Chondrocyte (in vitro differentiated cells): ENCODE data around the gene CFAP57. TPM values are rescaled to one million over a fixed set of nuclear protein-coding genes. Genes with fewer than 3 reads are reported as not detected.

Source experiments
- DNase-seq: peaks from one replicate; pipeline ENCODE4 v3.0.0; 2021; ENCODE audit warnings: mixed read lengths, low spot score
- H3K27ac Mint-ChIP-seq: one replicate; pipeline ENCODE4 v1.8.0; 2021; ENCODE audit warnings: mild to moderate bottlenecking, moderate library complexity, mixed read lengths; ENCODE audit not compliant: unreplicated experiment
- H3K27me3 Mint-ChIP-seq: 2 replicates; pipeline ENCODE4 v1.8.0; 2021; ENCODE audit warnings: low read depth, mixed read lengths
- H3K36me3 Mint-ChIP-seq: 2 replicates; pipeline ENCODE4 v1.8.0; 2021; ENCODE audit warnings: low read depth, mixed read lengths
- H3K4me1 Mint-ChIP-seq: 2 replicates; pipeline ENCODE4 v1.8.0; 2021; ENCODE audit warnings: low read depth, mild to moderate bottlenecking, mixed read lengths
- H3K4me3 Mint-ChIP-seq: one replicate; pipeline ENCODE4 v1.8.0; 2021; ENCODE audit warnings: mild to moderate bottlenecking, moderate library complexity, mixed read lengths; ENCODE audit not compliant: unreplicated experiment
- H3K9me3 Mint-ChIP-seq: 2 replicates; pipeline ENCODE4 v1.8.0; 2021; ENCODE audit warnings: low read depth, mixed read lengths
- total RNA-seq: library from RNA; stranded (reverse); gene quantifications from 3 replicates; pipeline ENCODE4 v1.2.1, GENCODE V29; 2021
- TF ChIP-seq, protein P1 (sequence below): fragments of 200-600 bp; sonication (generic); IDR thresholded peaks from 2 replicates; pipeline ENCODE4 v1.5.0; 2021; ENCODE audit warnings: antibody characterized with exemption, mild to moderate bottlenecking, moderate library complexity

CFAP57 gene
- total RNA-seq, 1 donor from 2014 or later: 0.15 TPM

DNA sequence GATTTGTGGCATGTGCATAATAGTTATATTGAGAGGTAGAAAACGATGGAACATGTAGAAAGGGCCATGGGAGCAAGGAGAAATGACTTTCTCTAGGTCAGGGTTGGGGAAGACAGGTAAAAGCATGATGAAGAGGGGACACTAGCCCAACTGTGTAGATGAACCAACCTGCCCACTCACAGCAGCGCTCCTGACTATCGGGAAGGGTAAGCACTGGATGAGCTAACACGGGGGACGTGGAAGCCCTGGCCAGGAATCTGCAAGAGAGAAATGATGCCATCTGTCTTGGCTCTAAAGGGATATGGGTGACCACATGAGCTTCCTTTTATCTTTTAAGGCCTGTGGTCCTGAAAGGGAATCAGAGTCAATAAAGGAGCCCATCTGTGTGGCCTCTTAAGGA, 61.5 kb downstream of the CFAP57 start:
- no peak overlapping the region for H3K27ac Mint-ChIP-seq
- TF ChIP-seq, protein P1, sequence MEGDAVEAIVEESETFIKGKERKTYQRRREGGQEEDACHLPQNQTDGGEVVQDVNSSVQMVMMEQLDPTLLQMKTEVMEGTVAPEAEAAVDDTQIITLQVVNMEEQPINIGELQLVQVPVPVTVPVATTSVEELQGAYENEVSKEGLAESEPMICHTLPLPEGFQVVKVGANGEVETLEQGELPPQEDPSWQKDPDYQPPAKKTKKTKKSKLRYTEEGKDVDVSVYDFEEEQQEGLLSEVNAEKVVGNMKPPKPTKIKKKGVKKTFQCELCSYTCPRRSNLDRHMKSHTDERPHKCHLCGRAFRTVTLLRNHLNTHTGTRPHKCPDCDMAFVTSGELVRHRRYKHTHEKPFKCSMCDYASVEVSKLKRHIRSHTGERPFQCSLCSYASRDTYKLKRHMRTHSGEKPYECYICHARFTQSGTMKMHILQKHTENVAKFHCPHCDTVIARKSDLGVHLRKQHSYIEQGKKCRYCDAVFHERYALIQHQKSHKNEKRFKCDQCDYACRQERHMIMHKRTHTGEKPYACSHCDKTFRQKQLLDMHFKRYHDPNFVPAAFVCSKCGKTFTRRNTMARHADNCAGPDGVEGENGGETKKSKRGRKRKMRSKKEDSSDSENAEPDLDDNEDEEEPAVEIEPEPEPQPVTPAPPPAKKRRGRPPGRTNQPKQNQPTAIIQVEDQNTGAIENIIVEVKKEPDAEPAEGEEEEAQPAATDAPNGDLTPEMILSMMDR: no peak

DNA sequence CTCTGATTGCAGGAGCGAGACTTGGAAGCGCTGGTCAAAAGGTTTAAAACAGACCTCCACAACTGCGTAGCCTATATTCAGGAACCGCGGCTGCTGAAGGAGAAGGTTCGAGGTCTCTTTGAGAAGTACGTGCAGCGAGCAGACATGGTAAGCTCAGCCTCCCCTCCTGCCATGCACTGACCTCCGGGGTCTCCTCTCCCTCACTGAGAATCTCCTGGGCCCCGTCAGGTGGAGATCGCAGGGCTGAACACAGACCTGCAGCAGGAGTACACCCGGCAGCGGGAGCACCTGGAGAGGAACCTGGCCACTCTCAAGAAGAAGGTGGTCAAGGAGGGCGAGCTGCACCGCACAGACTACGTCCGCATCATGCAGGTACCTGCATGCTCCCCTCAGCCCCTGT, 62.1 kb downstream of the CFAP57 start:
- no peak for DNase-seq
- Mint-ChIP-seq H3K27ac (no peak overlapping the region), H3K9me3 (no peaks in the 10 kb centered on the region), H3K36me3 (no peaks in the 10 kb centered on the region), H3K4me1 (peaks cover 24% of the 10 kb centered on the region), H3K4me3 (no peak overlapping the region), H3K27me3 (no peaks in the 10 kb centered on the region)
- TF ChIP-seq, protein P1: no peak

More for the DNA sequence above, 61.5 kb downstream of the CFAP57 start:
- no peak for DNase-seq
- no peaks in the 10 kb centered on the region for H3K36me3 Mint-ChIP-seq
- H3K4me3 Mint-ChIP-seq: no peak overlapping the region
- H3K27me3 Mint-ChIP-seq: no peaks in the 10 kb centered on the region
- H3K4me1 Mint-ChIP-seq: peaks cover 24% of the 10 kb centered on the region
- no peaks in the 10 kb centered on the region for H3K9me3 Mint-ChIP-seq

DNA sequence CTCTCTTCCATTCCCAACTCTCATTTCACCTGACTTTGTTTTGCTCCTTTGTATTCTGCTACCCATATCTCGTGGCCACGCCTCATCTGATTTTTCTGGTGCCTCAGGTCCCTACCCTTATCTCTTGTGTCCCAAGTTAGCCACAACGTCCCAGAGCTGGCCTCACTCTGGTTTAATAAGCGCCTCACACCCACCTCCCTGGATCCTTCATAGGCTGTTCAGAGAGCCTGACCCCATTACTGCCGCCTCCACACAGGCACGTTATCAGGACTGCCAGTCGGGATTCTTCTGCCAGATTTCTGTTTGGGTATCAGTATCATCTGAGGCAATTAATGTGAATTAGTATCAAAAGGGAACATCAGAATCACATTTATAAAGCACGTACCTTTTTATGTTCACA, 62.9 kb downstream of the CFAP57 start:
- DNase-seq: no peak
- H3K27me3 Mint-ChIP-seq: no peaks in the 10 kb centered on the region
- H3K4me1 Mint-ChIP-seq: peaks cover 24% of the 10 kb centered on the region
- H3K9me3 Mint-ChIP-seq: no peaks in the 10 kb centered on the region
- TF ChIP-seq, protein P1: no peak
- H3K36me3 Mint-ChIP-seq: no peaks in the 10 kb centered on the region
- no peak overlapping the region for H3K27ac Mint-ChIP-seq
- no peak overlapping the region for H3K4me3 Mint-ChIP-seq

DNA sequence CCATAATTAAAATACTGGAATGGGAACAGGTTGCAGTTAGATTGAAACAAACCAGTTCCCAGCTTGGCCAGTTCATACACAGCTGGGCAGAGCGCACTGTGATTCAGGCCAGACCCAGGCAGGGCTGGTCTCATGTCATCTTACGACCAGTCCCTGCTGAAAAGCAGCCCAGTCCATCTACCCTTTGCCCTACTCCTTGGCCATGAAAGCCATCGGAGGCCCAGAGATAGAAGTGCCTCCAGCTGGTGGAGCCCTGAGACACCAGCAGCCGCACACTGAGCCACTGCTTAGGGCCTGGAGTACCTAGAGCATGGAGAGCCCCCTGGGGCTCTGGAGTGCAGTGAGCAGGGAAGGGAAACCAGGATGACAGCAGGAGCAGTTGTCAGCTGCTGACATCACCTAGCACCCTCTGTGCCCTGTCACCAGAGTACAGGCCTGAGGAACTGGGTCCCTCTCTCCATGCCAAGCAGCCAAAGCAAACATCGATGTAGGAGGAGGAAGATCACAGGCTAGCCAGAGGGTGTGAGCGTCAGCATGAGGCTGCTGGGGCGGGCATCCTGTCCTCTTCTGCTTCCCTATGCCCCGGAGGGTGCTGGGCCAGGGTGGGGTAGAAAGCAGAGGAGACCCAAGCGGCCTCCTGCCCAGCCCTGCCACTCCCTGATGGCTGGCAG, 63.5 kb downstream of the CFAP57 start:
- TF ChIP-seq, protein P1: no peak
- Mint-ChIP-seq H3K36me3 (peaks cover 2% of the 10 kb centered on the region), H3K4me1 (peaks cover 24% of the 10 kb centered on the region), H3K4me3 (no peak overlapping the region), H3K27me3 (no peaks in the 10 kb centered on the region), H3K9me3 (no peaks in the 10 kb centered on the region), H3K27ac (no peak overlapping the region)
- no peak for DNase-seq

DNA sequence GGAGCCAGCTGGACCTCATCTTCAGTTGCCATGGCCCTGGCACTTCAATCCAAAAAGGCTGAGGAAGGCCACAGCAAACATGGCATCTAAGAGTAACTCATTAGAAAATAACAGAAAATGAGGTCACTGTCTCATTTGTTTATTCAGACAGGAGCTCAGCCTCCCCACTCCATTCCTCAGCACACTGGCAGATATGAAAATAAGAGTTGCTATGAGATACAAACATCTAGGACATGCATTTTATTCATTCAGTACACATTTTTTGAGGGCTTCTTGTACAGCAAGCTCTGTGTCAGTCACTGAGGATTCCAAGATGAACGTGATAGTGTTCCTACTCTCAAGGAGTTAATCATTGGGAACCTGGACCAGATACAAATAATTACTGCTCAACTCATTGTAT, 65.0 kb downstream of the CFAP57 start:
- no peak overlapping the region for H3K27ac Mint-ChIP-seq
- no peaks in the 10 kb centered on the region for H3K9me3 Mint-ChIP-seq
- no peaks in the 10 kb centered on the region for H3K27me3 Mint-ChIP-seq
- peaks cover 22% of the 10 kb centered on the region for H3K4me1 Mint-ChIP-seq
- DNase-seq: no peak
- no peak overlapping the region for H3K4me3 Mint-ChIP-seq
- TF ChIP-seq, protein P1: no peak
- peaks cover 2% of the 10 kb centered on the region for H3K36me3 Mint-ChIP-seq
